Vagina (tissue), 2 donors: ENCODE data around the gene IRAK1. TPM values are rescaled to one million over a fixed set of nuclear protein-coding genes. Genes with fewer than 3 reads are reported as not detected.

Experiments used
- DNase-seq, 2 donors: peaks; one replicate each; pipeline ENCODE4 v3.0.0-alpha.2; 2017; ENCODE audit errors: extremely low spot score in 2 of 2
- H3K27ac ChIP-seq: fragments of 200-600 bp; sonication (generic); one replicate; pipeline ENCODE4 v1.5.1; 2019
- H3K27me3 ChIP-seq: fragments of 200-600 bp; sonication (generic); one replicate; pipeline ENCODE4 v1.5.1; 2019
- H3K36me3 ChIP-seq, 2 donors: fragments of 200-600 bp; sonication (generic); one replicate each; pipeline ENCODE4 v1.5.1; 2017 to 2019
- H3K4me1 ChIP-seq: fragments of 200-600 bp; sonication (generic); one replicate; pipeline ENCODE4 v1.5.1; 2019
- H3K4me3 ChIP-seq, 2 donors: fragments of 200-600 bp; sonication (generic); 1 replicate in 1 of 2; 2 replicates in 1 of 2; pipeline ENCODE4 v1.5.1; 2016 to 2019
- H3K9me3 ChIP-seq: fragments of 200-600 bp; sonication (generic); one replicate; pipeline ENCODE4 v1.5.1; 2019
- POLR2A ChIP-seq, 2 donors: fragments of 450-650 bp; IDR thresholded peaks; one replicate each; pipeline ENCODE4 v1.6.1; 2017; ENCODE audit warnings: antibody characterized with exemption in 2 of 2, mild to moderate bottlenecking in 2 of 2, moderate library complexity in 2 of 2
- POLR2AphosphoS5 ChIP-seq, 2 donors: sonication (generic); formaldehyde crosslinking; IDR thresholded peaks; one replicate each; pipeline ENCODE4 v1.9.0; 2017; ENCODE audit warnings: antibody characterized with exemption in 2 of 2, mild to moderate bottlenecking in 2 of 2, low read depth in 1 of 2; ENCODE audit not compliant: insufficient read depth in 1 of 2
- intact Hi-C: fragments of 100-400 bp; cut with DNase I; formaldehyde crosslinking; loops from one replicate; pipeline ENCODE4 v1.15.1; 2023
- total RNA-seq: library from RNA; depleted of rRNA; stranded (reverse); fragments of >200 nt; gene quantifications from one replicate; pipeline ENCODE4 v1.2.3, GENCODE V29; 2016
- TF ChIP-seq, protein P1 (sequence below), 3 experiments: fragments of 450-650 bp in 2 of 3; fragments of 200-600 bp in 1 of 3; sonication (generic) in 1 of 3; IDR thresholded peaks; one replicate each; pipeline ENCODE4 v1.5.1; 2017 to 2019; ENCODE audit warnings: antibody characterized with exemption in 3 of 3, mild to moderate bottlenecking in 2 of 3, moderate library complexity in 2 of 3

IRAK1 gene
- total RNA-seq, 1 donor from 2014 or later = 46.7 TPM

DNA sequence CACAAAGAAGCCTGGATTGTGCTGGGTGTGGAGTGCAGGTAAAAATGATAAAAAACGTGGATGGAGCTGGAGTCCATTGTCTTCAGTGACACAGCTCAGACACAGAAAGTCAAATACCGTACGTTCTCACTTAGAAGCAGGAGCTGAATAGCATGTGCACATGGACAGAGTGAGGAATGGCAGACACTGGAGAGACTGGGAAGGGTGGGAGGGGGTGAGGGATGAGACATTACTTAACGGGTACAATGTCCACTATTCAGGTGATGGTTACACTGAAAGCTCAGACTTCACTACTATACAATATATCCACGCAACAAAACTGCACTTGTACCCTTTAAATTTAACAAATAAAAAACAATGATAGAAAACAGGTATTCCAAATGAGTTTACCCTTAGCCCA is 18.1 kb upstream of the IRAK1 start:
- TF ChIP-seq POLR2AphosphoS5 (IDR thresholded peaks at IDR 0.05; ENCODE audit: insufficient read depth in 1 of 2, low read depth in 1 of 2) (no peak), POLR2A (IDR thresholded peaks at IDR 0.05) (no peak)
- TF ChIP-seq, protein P1, sequence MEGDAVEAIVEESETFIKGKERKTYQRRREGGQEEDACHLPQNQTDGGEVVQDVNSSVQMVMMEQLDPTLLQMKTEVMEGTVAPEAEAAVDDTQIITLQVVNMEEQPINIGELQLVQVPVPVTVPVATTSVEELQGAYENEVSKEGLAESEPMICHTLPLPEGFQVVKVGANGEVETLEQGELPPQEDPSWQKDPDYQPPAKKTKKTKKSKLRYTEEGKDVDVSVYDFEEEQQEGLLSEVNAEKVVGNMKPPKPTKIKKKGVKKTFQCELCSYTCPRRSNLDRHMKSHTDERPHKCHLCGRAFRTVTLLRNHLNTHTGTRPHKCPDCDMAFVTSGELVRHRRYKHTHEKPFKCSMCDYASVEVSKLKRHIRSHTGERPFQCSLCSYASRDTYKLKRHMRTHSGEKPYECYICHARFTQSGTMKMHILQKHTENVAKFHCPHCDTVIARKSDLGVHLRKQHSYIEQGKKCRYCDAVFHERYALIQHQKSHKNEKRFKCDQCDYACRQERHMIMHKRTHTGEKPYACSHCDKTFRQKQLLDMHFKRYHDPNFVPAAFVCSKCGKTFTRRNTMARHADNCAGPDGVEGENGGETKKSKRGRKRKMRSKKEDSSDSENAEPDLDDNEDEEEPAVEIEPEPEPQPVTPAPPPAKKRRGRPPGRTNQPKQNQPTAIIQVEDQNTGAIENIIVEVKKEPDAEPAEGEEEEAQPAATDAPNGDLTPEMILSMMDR (IDR thresholded peaks at IDR 0.05) = no peak
- Histone ChIP-seq H3K27ac (no peak overlapping the region), H3K36me3 (no peaks in the 10 kb centered on the region), H3K27me3 (no peaks in the 10 kb centered on the region), H3K4me1 (peaks cover 27% of the 10 kb centered on the region), H3K4me3 (no peak overlapping the region), H3K9me3 (no peaks in the 10 kb centered on the region)
- no peak for DNase-seq
- intact Hi-C loops = no loop called here

DNA sequence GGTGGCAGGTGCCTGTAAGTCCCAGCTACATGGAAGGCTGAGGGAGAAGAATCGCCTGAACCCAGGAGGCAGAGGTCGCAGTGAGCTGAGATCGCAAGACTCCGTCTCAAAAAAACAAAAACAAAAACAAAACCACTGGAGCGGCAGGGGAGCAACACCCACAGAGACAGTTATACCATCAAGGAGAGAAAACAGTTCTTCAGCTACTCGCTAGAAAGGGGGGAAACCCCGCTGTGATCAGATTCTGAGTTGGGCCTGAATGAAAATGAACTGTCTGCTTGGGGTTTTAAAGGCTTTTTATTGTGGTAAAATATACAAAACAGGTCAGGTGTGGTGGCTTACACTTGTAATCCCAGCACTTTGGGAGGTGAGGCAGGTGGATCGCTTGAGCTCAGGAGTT is 16.8 kb upstream of the IRAK1 start:
- Histone ChIP-seq H3K4me3 (no peak overlapping the region), H3K27me3 (no peaks in the 10 kb centered on the region), H3K36me3 (peaks cover 0 to 4% of the 10 kb centered on the region in 2 donors), H3K9me3 (no peaks in the 10 kb centered on the region), H3K27ac (no peak overlapping the region), H3K4me1 (peaks cover 21% of the 10 kb centered on the region)
- TF ChIP-seq POLR2AphosphoS5 (IDR thresholded peaks at IDR 0.05; ENCODE audit: insufficient read depth in 1 of 2, low read depth in 1 of 2) (no peak), POLR2A (IDR thresholded peaks at IDR 0.05) (no peak)
- TF ChIP-seq, protein P1 (IDR thresholded peaks at IDR 0.05) = no peak
- intact Hi-C loops = no loop called here
- DNase-seq = no peak

DNA sequence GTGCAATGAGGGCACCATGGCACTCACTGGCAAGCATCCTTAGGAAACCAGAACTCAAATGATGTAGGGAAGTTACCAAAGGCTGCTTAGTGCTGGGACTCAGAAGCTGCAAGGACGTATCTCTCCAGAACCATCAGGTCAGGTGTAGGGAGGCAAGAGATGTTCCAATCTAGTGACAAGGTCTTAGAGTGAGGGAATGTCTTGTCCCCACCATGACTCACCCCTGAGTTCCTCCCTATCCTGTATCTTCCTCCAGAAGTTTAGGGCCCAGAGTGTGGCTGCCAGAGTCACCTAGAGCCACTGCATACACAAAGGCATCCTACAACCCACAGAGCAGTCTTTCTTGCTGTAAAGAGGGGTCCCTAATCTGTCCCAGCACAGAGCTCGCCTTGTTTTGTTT is 14.1 kb upstream of the IRAK1 start:
- no peak for DNase-seq
- no peak overlapping the region for H3K27ac ChIP-seq
- H3K4me1 ChIP-seq = no peaks in the 10 kb centered on the region
- no peaks in the 10 kb centered on the region for H3K9me3 ChIP-seq
- H3K4me3 ChIP-seq = no peak overlapping the region
- H3K36me3 ChIP-seq = peaks cover 0 to 25% of the 10 kb centered on the region in 2 donors
- TF ChIP-seq, protein P1 (IDR thresholded peaks at IDR 0.05) = no peak
- TF ChIP-seq POLR2AphosphoS5 (IDR thresholded peaks at IDR 0.05; ENCODE audit: insufficient read depth in 1 of 2, low read depth in 1 of 2) (no peak), POLR2A (IDR thresholded peaks at IDR 0.05) (no peak)
- H3K27me3 ChIP-seq = no peaks in the 10 kb centered on the region
- intact Hi-C loops = no loop called here

DNA sequence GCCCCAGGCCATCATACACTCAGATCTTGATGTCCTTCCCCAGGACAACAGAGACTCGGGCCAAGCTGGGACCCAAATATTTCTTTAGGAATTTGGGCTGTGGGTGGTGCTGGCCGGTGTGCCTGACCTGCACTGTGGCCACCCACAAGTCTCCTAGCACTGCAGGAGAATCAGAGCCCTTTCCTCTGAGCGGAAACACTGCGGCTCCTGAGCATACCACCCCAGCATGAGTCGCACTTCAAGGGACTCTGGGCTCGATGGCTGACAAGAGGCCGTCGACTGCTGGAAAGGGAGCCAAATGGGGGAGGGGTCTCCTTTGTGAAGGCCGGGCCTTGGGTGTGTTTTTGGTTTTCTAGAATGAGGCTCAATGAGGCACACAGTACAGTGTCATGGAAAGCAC is 13.0 kb upstream of the IRAK1 start:
- no peak for DNase-seq
- Histone ChIP-seq H3K27ac (no peak overlapping the region), H3K9me3 (no peaks in the 10 kb centered on the region), H3K4me3 (no peak overlapping the region), H3K36me3 (peaks cover 0 to 25% of the 10 kb centered on the region in 2 donors), H3K27me3 (no peaks in the 10 kb centered on the region), H3K4me1 (no peaks in the 10 kb centered on the region)
- intact Hi-C loops = no loop called here
- TF ChIP-seq, protein P1 (IDR thresholded peaks at IDR 0.05) = no peak
- TF ChIP-seq POLR2AphosphoS5 (IDR thresholded peaks at IDR 0.05; ENCODE audit: insufficient read depth in 1 of 2, low read depth in 1 of 2) (no peak), POLR2A (IDR thresholded peaks at IDR 0.05) (no peak)

DNA sequence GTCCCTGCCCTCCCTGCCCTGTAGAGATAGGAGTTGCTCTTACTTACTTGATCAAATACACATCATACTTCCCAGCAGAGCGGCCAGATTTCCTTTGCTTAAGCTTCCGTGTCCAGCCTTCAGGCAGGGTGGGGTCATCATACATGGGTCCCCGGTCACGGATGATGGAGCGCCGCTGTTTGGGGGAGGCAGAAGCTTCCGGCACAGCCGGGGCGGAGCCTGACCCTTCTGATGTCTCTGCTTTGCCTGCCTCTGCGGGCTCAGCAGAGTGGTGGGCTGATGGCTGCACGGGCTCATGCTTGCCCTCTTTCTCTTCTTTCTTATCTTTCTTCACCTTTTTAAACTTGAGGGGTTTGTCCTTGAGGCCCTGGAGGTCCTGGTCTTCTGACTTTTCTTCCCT is 12.5 kb upstream of the IRAK1 start:
- TF ChIP-seq POLR2AphosphoS5 (IDR thresholded peaks at IDR 0.05; ENCODE audit: insufficient read depth in 1 of 2, low read depth in 1 of 2) = no peak
- TF ChIP-seq POLR2A (IDR thresholded peaks at IDR 0.05) = no peak
- TF ChIP-seq, protein P1 (IDR thresholded peaks at IDR 0.05) = no peak
- Histone ChIP-seq H3K36me3 (peaks cover 0 to 25% of the 10 kb centered on the region in 2 donors), H3K9me3 (no peaks in the 10 kb centered on the region), H3K4me1 (no peaks in the 10 kb centered on the region), H3K4me3 (no peak overlapping the region), H3K27me3 (no peaks in the 10 kb centered on the region), H3K27ac (no peak overlapping the region)
- no peak for DNase-seq
- intact Hi-C loops = no loop called here
